Endothelial cell of umbilical vein (primary cell): ENCODE data around the gene AOC1. TPM values are rescaled to one million over a fixed set of nuclear protein-coding genes. Genes with fewer than 3 reads are reported as not detected.

Experiments
- BruUV-seq: library from RNA; stranded (reverse); fragments of 400-500 nt; replicated peaks from 2 replicates; lab custom pipeline; 2021; lab: Mats Ljungman, UMichigan
- CTCF ChIA-PET: fragments of 300-600, 350-600 bp; sonication (Branson Sonifier 250); formaldehyde crosslinking; loops from one replicate; lab custom pipeline; 2021; ENCODE audit warnings: antibody characterized with exemption, inconsistent platforms; lab: Charles Lee
- POLR2A ChIA-PET: fragments of 300-600, 350-600 bp; sonication (Branson Sonifier 250); formaldehyde crosslinking; loops from one replicate; lab custom pipeline; 2021; ENCODE audit warnings: antibody characterized with exemption, inconsistent platforms; lab: Charles Lee
- DNase-seq: peaks from one replicate; pipeline ENCODE4 v3.0.0-alpha.2; 2011; ENCODE audit warnings: low read depth, low spot score
- FAIRE-seq: peaks from 2 replicates; lab custom pipeline; 2011; peaks lifted over from hg19 to GRCh38; lab: Jason Lieb, UNC
- H2AFZ ChIP-seq: 2 replicates; pipeline ENCODE4 v1.6.0; 2012; ENCODE audit warnings: low read depth, low read length, control low read depth, inconsistent platforms
- H3K27ac ChIP-seq: 2 replicates; pipeline ENCODE4 v1.5.1; 2011; ENCODE audit warnings: low read depth, mild to moderate bottlenecking, control low read depth, low read length, moderate library complexity; ENCODE audit not compliant: insufficient read depth
- H3K27me3 ChIP-seq, 2 experiments: 2 replicates each; pipeline versions ENCODE4 v1.6.0 to v1.6.1; 2011; ENCODE audit warnings: low read length in 2 of 2, mixed read lengths in 1 of 2; ENCODE audit not compliant: control insufficient read depth in 2 of 2, insufficient read depth in 2 of 2
- H3K36me3 ChIP-seq, 2 experiments: 2 replicates in 1 of 2; 3 replicates in 1 of 2; pipeline ENCODE4 v1.5.1; 2011; ENCODE audit warnings: low read length in 2 of 2, mild to moderate bottlenecking in 1 of 2, moderate library complexity in 1 of 2; ENCODE audit not compliant: control insufficient read depth in 2 of 2, insufficient read depth in 2 of 2; ENCODE audit errors: extremely low read depth in 1 of 2
- H3K4me1 ChIP-seq: 3 replicates; pipeline ENCODE4 v1.5.1; 2011; ENCODE audit warnings: mild to moderate bottlenecking, low read length; ENCODE audit not compliant: control insufficient read depth, insufficient read depth; ENCODE audit errors: extremely low read depth
- H3K4me2 ChIP-seq: 2 replicates; pipeline ENCODE4 v1.6.1; 2011; ENCODE audit warnings: low read length, control low read depth, mixed read lengths; ENCODE audit not compliant: insufficient read depth
- H3K4me3 ChIP-seq, 3 experiments: fragments of 200-600 bp in 1 of 3; sonication (generic), shearing (Covaris generic) in 1 of 3; replicated peaks in 1 of 3; 2 replicates each; pipeline ENCODE4 v1.5.1; 2011 to 2016; ENCODE audit warnings: control low read depth in 3 of 3, low read length in 3 of 3, mild to moderate bottlenecking in 2 of 3, inconsistent platforms in 1 of 3, low read depth in 1 of 3, moderate library complexity in 1 of 3; ENCODE audit not compliant: insufficient read depth in 1 of 3
- H3K79me2 ChIP-seq: 2 replicates; pipeline ENCODE4 v1.6.0; 2012; ENCODE audit warnings: low read length, inconsistent platforms; ENCODE audit not compliant: control insufficient read depth, insufficient read depth
- H3K9ac ChIP-seq: replicated peaks from 2 replicates; pipeline ENCODE3; 2011; ENCODE audit warnings: low read length, control low read depth; ENCODE audit not compliant: insufficient read depth; ENCODE audit errors: extremely low read depth
- H3K9me1 ChIP-seq: replicated peaks from 3 replicates; pipeline ENCODE4 v1.6.0; 2011; ENCODE audit warnings: mild to moderate bottlenecking, low read length; ENCODE audit not compliant: control insufficient read depth, insufficient read depth; ENCODE audit errors: extremely low read depth
- H3K9me3 ChIP-seq: replicated peaks from 2 replicates; pipeline ENCODE4 v1.5.1; 2012; ENCODE audit warnings: low read length, inconsistent platforms; ENCODE audit not compliant: control insufficient read depth, insufficient read depth
- H4K20me1 ChIP-seq: replicated peaks from 2 replicates; pipeline ENCODE3; 2011; ENCODE audit warnings: mild to moderate bottlenecking, low read length; ENCODE audit not compliant: control insufficient read depth, insufficient read depth; ENCODE audit errors: extremely low read depth
- EZH2 ChIP-seq: IDR thresholded peaks from 2 replicates; pipeline ENCODE4 v1.6.1; 2012; ENCODE audit warnings: borderline replicate concordance, low read depth, mild to moderate bottlenecking, moderate library complexity, low read length, inconsistent platforms; ENCODE audit not compliant: severe bottlenecking
- FOS ChIP-seq: IDR thresholded peaks from 2 replicates; pipeline ENCODE4 v1.6.1; 2011; ENCODE audit warnings: mild to moderate bottlenecking, low read length, moderate library complexity, borderline replicate concordance; ENCODE audit not compliant: insufficient read depth
- GATA2 ChIP-seq: IDR thresholded peaks from 2 replicates; pipeline ENCODE4 v1.7.0; 2011; ENCODE audit warnings: low read depth, mild to moderate bottlenecking, moderate library complexity, mixed read lengths, low read length; ENCODE audit not compliant: insufficient read length, insufficient read depth
- JUN ChIP-seq: IDR thresholded peaks from 2 replicates; pipeline ENCODE4 v1.6.1; 2011; ENCODE audit warnings: borderline replicate concordance, low read depth; ENCODE audit not compliant: insufficient read length, insufficient read depth
- MYC ChIP-seq: IDR thresholded peaks from one replicate; pipeline ENCODE4 v1.6.1; 2011; ENCODE audit warnings: mild to moderate bottlenecking, low read depth, low read length
- POLR2A ChIP-seq: IDR thresholded peaks from 2 replicates; pipeline ENCODE4 v1.6.1; 2012; ENCODE audit warnings: low read depth, mild to moderate bottlenecking, control low read depth, low read length
- POLR2AphosphoS5 ChIP-seq: IDR thresholded peaks from 2 replicates; pipeline ENCODE4 v1.6.1; 2012; ENCODE audit warnings: low read depth, mild to moderate bottlenecking, control low read depth, low read length, moderate library complexity; ENCODE audit not compliant: insufficient read depth
- dilution Hi-C: fragments of 300-500 bp; cut with MboI; formaldehyde crosslinking; loops from one replicate; pipeline ENCODE4 v1.15.0; 2019; ENCODE audit warnings: low sequenced_read_pairs; ENCODE audit not compliant: extremely low pct_ligation_motif_present
- intact Hi-C: fragments of 100-400 bp; cut with micrococcal nuclease; formaldehyde crosslinking; loops from one replicate; pipeline ENCODE4 v1.10.0; 2022
- polyA plus RNA-seq, 4 experiments: library from polyadenylated mRNA; depleted of rRNA in 3 of 4; stranded (reverse) in 3 of 4; unstranded in 1 of 4; fragments of >200 nt; gene quantifications; 2 replicates each; pipeline versions ENCODE4 v1.2.1 to v1.2.3, GENCODE V29; 2011 to 2012; ENCODE audit warnings: missing spikeins in 1 of 4
- total RNA-seq: library from RNA; stranded (reverse); gene quantifications from 2 replicates; pipeline ENCODE4 v1.2.3, GENCODE V29; 2021
- TF ChIP-seq, protein P1 (sequence below), 2 donors: IDR thresholded peaks; 1 replicate in 1 of 2; 2 replicates in 1 of 2; pipeline ENCODE4 v1.5.1; 2011; ENCODE audit warnings: low read length in 2 of 2, mild to moderate bottlenecking in 2 of 2, moderate library complexity in 2 of 2, control low read depth in 1 of 2, inconsistent platforms in 1 of 2, low read depth in 1 of 2; ENCODE audit not compliant: insufficient read depth in 1 of 2; ENCODE audit errors: extremely low read depth in 1 of 2
- TF ChIP-seq, protein P2 (sequence below): IDR thresholded peaks from 2 replicates; pipeline ENCODE4 v1.6.1; 2011; ENCODE audit not compliant: insufficient read depth, insufficient read length

AOC1 gene
- total and polyA plus RNA-seq, 2 donors (not counting 3 experiments of a cell fraction or from before 2014, with no cell fraction given) = not detected

DNA sequence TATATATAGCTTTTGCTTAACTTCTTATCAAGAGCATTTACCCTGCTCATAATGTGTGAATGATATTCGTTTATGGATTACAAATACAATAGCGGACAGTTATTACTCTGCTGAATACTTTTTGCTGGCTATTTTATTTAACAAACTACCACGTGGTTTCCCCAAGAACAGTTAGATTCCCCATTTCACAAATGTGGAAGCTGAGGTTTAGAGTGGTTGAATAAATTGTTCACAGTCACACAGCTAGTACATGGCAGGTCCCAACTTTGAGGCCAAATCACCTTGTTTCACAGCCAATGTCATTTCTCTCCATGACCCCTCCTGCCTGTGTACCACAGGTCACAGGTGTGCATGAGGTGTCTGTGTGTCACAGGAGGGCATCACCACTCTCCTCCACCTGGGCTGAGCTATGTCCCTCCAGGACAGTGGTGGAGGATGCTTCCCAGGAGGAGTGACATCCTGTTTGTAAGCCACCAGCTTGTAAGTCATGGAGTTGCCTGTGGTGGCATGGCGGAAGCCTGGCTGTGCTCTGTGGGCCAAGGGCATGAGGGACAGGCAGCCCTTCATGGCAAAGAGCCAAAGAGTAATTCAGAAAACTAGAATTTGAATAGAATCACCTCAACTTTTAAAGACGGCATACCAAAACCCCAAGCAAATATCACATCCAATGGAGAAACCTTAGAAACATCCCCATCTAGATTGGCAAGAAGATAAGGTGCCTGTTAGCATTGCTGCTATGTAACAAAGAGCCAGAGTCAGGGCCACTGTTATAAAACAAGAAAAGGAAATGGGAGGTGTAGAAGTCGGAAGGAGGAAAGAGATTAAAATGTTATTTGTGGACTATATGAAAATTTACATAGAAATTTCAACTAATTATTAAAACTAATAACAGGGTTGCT lies 51.9 kb downstream of the AOC1 start:
- no TSS peak for BruUV-seq
- H3K4me2 ChIP-seq = peak overlapping the region; percentile 19
- no peaks in the 10 kb centered on the region for H3K36me3 ChIP-seq
- no peak overlapping the region for H2AFZ ChIP-seq
- FAIRE-seq = no peak
- H3K27ac ChIP-seq = no peak overlapping the region
- H3K4me1 ChIP-seq = peaks cover 10% of the 10 kb centered on the region
- ChIA-PET CTCF (interaction anchor here (1.0 to 1.4 kb wide), 4 partner anchors 25 to 104 kb away, joined by 3 to 4 read pairs (median 3); no protein-coding TSS in a partner anchor), POLR2A (no interaction called here)
- no peak overlapping the region for H3K4me3 ChIP-seq
- intact Hi-C loops (loop anchor here (5.0 kb wide), 1 partner anchor 38 kb away; no protein-coding TSS in a partner anchor), dilution Hi-C loops (no loop called here)
- no peaks in the 10 kb centered on the region for H4K20me1 ChIP-seq
- H3K79me2 ChIP-seq = no peaks in the 10 kb centered on the region
- H3K9me1 ChIP-seq = no peaks in the 10 kb centered on the region
- peaks cover 0 to 6% of the 10 kb centered on the region in 2 experiments for H3K27me3 ChIP-seq
- peak; percentile 21 for DNase-seq
- TF ChIP-seq POLR2A = no peak
- TF ChIP-seq JUN = no peak
- no peak for TF ChIP-seq GATA2
- TF ChIP-seq, protein P1, sequence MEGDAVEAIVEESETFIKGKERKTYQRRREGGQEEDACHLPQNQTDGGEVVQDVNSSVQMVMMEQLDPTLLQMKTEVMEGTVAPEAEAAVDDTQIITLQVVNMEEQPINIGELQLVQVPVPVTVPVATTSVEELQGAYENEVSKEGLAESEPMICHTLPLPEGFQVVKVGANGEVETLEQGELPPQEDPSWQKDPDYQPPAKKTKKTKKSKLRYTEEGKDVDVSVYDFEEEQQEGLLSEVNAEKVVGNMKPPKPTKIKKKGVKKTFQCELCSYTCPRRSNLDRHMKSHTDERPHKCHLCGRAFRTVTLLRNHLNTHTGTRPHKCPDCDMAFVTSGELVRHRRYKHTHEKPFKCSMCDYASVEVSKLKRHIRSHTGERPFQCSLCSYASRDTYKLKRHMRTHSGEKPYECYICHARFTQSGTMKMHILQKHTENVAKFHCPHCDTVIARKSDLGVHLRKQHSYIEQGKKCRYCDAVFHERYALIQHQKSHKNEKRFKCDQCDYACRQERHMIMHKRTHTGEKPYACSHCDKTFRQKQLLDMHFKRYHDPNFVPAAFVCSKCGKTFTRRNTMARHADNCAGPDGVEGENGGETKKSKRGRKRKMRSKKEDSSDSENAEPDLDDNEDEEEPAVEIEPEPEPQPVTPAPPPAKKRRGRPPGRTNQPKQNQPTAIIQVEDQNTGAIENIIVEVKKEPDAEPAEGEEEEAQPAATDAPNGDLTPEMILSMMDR (IDR thresholded peaks at IDR 0.05; ENCODE audit: extremely low read depth in 1 of 2, insufficient read depth in 1 of 2, low read depth in 1 of 2, low read length in 2 of 2) = no peak
- TF ChIP-seq POLR2AphosphoS5 = no peak
- TF ChIP-seq, protein P2, sequence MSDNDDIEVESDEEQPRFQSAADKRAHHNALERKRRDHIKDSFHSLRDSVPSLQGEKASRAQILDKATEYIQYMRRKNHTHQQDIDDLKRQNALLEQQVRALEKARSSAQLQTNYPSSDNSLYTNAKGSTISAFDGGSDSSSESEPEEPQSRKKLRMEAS = no peak
- no peak for TF ChIP-seq FOS
- TF ChIP-seq EZH2 = no peak
- TF ChIP-seq MYC = no peak
- H3K9me3 ChIP-seq = no peaks in the 10 kb centered on the region
- no peak overlapping the region for H3K9ac ChIP-seq
